Inferior parietal cortex (tissue), 1 donor: ENCODE measurements around the gene ATXN7L2.
"Not testable (repeated sequence)": the region's sequence is repeated elsewhere in the genome, so short reads cannot be mapped to it uniquely, and the experiment has no call there.

Experiments used
- DNase-seq: peaks from one replicate; pipeline ENCODE4 v3.0.0-alpha.2; 2016; ENCODE audit errors: extremely low spot score

The ATXN7L2 gene, protein sequence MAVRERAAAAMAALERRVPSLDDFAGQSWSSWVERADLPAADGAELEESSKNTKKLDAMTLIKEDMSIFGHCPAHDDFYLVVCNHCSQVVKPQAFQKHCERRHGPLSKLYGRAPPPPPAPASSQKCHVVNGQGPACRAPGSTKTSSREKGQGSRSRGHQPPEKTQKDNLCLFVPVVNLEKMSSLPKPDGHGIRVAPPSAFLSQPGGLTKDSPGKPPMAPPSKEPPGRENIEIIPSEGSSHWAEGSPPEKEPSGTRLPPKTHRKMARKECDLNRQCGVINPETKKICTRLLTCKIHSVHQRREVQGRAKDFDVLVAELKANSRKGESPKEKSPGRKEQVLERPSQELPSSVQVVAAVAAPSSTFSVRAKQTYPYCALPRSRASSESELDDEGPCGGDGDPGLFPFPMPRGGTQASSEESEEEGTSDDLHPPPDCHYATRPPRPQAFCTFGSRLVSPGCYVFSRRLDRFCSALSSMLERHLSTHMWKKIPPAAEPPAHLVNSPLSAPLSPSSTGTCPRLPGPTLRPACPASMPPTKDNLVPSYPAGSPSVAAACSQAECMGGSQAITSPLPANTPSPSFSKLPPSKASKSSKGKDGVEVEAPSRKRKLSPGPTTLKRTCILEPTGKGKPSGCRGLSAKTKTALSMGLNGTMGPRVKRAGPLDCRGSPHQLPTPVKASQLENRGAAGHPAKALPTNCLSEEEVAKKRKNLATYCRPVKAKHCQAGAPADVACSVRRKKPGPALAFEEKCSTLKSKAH

DNA sequence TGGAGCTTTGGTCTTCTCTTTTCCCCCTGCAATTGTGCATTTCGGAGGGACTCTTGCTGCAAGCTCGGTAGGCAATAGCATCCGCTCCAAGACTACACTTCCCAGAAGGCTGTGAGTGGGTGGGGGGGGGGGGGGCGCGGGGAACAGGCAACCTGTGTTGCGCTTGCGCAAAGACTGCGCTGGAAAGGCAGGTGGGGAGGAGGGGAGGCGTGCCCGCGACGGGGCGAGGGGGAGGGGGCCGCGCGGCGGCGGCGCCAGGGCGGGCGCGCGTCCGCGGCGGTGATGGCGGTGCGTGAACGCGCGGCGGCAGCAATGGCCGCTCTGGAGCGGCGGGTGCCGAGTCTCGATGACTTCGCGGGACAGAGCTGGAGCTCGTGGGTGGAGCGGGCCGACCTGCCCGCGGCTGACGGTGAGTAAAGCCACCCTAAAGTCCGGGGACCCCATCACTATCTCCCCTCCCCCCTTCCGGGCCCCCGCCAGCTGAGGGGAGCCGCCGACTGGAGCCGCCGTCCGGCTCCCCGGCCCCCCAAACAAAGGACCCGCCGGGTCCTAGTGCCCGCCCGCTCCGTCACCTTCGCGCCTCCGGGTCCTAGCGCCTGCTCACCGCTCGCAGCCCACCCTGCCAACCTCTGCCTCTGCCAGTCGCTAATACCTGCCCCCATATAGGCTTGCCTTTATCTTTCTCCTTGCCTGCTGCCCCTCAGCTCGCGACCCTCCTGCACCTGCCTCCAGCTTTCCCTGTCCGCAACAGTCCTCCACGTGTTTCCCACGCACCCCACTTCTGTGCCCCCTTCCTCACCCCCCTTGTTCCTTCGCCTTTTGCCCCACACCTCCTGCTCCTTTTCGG is at the start of gene ATXN7L2:
Gene ATXN7L2 (plus strand): TSS at position 234 of the 847 bp plus-strand sequence. CDS start 49 bp downstream, at position 283.
- peak; percentile 86 for DNase-seq

GRCh38 chr1:109434484-109434883 is 49.2 kb upstream of the ATXN7L2 start:
- DNase-seq = no peak

DNA sequence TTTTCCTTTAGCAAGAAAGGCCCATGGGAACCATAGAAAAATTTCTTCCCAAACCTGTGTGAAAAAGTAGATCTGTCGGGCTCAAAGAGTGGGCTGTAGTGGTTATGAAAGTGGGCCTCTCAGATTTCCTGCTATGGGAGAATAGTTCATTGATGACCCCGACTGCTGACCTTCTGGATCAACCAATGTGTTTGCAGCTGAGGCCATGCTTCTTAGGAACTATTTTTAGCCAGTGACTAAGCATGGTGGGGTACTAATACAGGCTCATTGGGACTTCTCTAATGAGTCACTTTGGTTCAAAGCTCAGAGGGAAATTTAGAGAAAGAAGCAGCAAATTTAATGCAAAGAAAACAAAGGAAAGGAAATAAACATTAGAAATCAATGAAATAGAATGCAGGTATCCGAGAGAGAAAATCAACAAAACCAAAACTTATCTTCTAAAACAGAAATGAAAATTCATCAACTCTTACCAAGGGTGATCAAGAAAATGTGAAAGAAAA is 44.9 kb upstream of the ATXN7L2 start:
- DNase-seq = no peak

- DNase-seq = no peak
Observed at GRCh38 chr1:109441069-109441468, 42.6 kb upstream of the ATXN7L2 start.

DNA sequence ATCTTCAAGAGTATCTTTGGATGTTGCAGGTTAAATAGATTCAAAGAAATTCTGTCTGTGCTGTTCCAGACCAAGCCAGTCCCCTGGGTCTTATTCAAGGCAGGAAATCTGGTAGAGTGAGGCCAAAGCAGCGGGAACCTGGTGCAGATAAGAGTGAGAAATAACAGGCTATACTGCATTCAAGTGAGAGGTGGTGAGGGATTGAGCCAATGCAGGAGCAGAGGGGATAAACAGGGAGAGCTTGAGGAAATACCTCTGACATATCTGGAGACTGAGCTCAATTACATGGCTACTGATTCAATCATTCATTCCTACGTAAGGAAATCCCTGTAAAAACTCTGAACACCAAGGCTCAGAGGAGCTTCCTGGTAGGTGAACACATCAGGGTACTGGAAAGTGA is 40.2 kb upstream of the ATXN7L2 start:
- DNase-seq = no peak

DNA sequence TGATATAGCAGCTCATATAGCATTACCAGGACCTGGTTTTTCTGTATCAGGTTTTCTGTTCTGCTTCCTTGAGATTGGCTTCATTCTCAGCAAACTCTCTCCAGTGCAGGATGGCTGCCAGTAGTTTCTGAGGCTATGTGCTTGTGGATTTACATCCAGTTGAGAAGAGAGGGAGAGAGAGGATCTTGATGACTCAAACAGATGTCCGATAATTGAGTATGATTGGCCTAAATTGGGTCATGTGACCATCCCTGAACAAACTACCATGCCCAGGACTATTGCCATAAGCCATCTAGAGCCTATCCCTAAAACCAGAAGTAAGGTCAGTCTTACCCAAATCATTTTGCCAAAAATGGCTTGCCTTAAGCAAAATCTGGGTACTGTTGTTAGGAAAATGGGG is 39.4 kb upstream of the ATXN7L2 start:
- no peak for DNase-seq

DNA sequence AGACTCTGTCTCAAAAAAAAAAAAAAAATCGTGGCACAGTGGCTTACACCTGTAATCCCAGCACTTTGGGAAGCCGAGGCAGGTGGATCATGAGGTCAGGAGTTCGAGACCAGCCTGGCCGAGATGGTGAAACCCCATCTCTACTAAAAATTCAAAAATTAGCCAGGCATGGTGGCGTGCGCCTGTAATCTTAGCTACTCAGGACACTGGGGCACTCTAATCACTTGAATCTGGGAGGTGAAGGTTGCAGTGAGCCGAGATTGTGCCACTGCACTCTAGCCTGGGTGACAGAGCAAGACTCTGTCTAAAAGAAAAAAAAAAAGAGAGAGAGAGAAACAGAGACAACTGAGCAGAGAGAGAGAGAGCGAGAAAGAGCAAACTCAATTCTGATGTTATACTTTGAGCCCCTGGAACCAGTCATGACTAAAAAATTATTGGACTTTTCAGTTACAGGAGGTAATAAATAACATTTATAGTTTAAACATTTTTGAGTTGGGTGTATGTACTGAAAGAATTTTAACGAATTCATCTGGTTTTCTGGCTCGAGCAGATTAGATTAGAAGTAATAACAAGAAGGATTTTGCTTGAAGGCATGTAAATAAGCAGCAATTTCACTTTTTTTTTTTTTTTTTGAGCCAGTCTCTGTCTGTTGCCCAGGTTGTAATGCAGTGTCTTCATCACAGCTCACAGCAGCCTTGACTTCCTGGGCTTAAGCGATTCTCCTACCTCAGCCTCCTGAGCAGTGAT is 37.6 kb upstream of the ATXN7L2 start:
- not testable (repeated sequence) for DNase-seq

GRCh38 chr1:109447524-109447923 is 36.2 kb upstream of the ATXN7L2 start:
- no peak for DNase-seq

DNA sequence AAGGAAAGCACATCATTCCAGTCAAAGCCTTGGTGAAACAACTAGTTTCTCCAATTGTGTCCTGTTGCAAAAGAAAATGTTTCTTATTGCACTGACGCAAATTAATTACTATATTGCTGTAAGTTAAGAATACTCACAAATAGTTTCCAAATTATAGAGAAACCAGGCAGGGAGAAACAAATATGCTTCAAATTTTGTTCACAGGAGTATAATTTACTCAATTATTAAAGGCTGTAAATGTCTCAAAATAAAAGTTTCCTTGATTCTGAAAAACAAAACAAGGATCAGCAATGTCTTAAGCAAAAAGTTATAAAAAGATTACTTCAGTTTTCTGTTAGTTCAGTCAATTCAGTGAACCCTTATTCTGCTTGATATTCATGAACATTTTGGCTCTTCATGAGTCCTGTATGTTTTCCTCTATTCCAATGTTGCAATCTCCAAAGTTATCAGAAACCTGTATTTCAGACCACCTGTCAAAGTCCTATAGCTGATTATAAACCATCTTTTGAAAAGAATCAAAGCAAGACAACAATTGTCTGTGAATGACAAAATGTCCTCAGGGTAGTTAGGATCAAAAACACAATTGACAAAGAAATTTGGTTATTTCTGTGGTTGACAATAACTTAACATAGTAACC is 29.1 kb upstream of the ATXN7L2 start:
- no peak for DNase-seq

DNA sequence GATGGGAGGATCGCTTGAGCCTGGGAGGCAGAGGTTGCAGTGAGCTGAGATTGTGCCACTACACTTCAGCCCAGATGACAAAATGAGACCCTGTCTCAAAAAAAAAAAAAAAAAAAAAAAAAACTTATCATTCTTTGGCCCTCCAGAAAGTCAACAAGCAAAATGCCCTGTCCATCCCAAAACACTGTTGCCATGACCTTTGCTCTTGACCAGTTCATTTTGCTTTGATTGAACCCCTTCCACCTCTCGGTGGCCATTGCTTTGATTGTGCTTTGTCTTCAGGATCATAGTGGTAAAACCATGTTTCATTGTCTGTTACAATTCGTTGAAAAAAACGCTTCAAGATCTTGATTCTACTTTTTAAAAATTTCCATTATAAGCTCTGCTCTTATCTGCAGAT is 25.9 kb upstream of the ATXN7L2 start:
- no peak for DNase-seq

GRCh38 chr1:109466125-109466451 is 17.6 kb upstream of the ATXN7L2 start:
- DNase-seq = no peak

GRCh38 chr1:109466452-109467300 is 17.0 kb upstream of the ATXN7L2 start, which contains the start of gene SYPL2:
TSS of gene SYPL2 (plus strand) at chr1:109466546. CDS start at chr1:109466844, 298 bp downstream.
- DNase-seq = no peak

GRCh38 chr1:109467301-109467777 is 16.4 kb upstream of the ATXN7L2 start:
- no peak for DNase-seq

DNA sequence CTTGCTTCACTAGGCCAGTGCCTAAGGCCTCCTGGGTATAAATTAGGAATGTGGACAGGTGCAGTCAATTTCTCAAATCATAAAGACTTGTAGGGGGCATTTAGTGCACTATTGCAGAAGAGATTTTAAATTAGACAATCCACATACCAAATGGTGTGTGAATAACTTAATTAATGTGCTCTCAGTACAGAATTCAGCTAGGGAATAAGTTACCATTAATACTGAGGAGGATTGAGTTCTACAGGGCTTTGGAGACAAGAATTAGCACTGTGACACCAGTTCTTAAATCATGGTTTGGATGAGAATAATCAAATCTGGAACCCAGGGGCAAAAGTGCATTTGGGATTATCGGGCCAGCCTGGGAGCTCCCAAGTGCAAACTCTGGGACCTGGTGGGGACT is 15.6 kb upstream of the ATXN7L2 start:
- DNase-seq = no peak

- DNase-seq = no peak
Observed at GRCh38 chr1:109468903-109469302, 14.8 kb upstream of the ATXN7L2 start.

GRCh38 chr1:109470245-109470644 is 13.5 kb upstream of the ATXN7L2 start:
- DNase-seq = no peak

DNA sequence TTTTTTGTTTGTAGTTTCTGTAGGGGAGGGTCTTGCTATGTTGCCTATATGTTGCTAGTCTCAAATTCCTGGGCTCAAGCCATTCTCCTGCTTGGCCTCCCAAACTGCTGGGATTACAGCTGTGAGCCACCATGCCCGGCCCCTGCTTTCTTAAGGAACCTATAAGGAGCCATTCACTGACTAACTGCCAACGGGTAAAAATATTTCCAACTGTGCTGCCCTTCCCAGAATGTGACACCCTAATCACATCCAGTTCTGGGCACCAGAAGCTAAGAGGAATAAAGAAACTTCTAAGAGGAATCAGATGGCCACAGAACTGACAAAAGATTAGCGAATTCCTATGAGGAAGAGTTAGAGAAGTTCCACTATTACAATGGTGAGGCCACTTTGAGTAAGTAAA is 10.9 kb upstream of the ATXN7L2 start:
- DNase-seq = no peak

DNA sequence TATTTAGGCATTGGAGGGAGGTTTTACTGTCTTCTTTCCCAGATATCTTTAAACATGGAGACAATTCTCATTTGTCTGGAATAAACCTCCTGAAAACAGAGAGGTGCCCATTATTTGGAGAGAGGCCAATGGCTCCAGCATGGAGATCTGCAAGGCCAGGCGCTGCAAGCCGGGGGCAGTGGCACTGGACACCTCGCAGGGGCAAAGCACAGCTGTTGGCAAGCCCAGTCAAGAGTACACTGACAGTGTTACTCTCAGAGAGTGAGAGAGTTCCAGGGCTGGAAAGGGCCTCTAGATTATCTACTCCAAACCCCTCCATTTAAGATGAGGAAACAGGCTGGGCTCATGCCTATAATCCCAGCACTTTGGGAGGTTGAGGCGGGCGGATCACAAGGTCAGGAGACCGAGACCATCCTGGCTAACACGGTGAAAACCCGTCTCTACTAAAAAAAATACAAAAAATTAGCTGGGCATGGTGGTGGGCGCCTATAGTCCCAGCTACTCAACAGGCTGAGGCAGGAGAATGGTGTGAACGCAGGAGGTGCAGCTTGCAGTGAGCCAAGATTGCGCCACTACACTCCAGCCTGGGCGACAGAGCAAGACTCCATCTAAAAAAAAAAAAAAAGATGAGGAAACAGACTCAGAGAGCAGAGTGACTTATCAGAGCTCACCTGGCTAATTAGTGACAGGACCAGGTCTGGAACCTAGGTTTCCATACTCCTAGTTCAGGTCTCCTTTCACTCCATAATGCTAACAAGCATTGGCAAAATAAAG is 10.2 kb upstream of the ATXN7L2 start:
- not testable (repeated sequence) for DNase-seq

- DNase-seq = no peak
Observed at GRCh38 chr1:109474697-109475096, 9.0 kb upstream of the ATXN7L2 start.
